ENCODE data around the gene SLC12A9.
A peak's percentile ranks its signal among the peaks of the same experiment; 100 is the strongest.
"Not testable (repeated sequence)": the region's sequence is repeated elsewhere in the genome, so short reads cannot be mapped to it uniquely, and the experiment has no call there.

Gene SLC12A9

DNA sequence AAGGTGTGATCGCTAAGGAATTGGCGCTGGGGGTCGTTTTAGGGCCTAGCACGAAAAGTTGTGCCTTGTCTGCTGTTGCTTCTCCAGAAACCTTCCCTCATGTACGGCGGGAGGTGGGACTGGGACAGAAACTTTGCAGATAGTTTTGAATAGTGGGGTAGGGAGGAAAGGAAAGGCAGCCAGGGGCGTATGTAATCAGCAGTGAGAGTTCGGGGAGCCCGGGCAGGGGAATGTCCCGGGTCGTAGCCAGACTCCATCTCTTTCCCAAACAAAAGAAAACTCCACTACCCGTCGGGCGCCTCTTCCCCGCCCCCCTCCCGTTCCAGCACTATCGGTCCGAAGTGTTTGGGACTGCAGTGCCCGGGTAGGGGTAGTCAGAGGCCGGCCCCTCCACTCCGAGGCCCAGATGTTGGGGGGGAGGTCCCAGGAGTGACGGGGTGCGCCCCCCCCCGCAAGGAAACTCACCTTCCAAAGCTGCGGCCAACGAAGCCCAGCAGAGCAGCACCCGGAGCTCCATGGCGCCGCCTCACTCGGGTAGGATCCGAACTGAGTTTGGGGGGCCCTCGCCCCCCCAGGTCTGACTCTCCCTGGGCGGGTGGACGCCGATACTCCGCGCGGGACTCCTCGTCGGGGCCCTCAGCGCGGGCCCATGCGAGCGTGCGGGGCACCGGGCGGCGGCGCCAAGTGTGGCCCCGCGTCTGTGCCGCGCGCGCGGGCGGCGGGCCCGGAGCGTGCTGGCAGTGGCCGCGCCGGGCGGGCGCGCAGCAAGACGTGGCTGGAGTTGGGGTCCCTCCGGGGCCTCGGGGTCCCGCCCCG, 25.8 kb upstream of the SLC12A9 start:
- no peak for DNase-seq

DNA sequence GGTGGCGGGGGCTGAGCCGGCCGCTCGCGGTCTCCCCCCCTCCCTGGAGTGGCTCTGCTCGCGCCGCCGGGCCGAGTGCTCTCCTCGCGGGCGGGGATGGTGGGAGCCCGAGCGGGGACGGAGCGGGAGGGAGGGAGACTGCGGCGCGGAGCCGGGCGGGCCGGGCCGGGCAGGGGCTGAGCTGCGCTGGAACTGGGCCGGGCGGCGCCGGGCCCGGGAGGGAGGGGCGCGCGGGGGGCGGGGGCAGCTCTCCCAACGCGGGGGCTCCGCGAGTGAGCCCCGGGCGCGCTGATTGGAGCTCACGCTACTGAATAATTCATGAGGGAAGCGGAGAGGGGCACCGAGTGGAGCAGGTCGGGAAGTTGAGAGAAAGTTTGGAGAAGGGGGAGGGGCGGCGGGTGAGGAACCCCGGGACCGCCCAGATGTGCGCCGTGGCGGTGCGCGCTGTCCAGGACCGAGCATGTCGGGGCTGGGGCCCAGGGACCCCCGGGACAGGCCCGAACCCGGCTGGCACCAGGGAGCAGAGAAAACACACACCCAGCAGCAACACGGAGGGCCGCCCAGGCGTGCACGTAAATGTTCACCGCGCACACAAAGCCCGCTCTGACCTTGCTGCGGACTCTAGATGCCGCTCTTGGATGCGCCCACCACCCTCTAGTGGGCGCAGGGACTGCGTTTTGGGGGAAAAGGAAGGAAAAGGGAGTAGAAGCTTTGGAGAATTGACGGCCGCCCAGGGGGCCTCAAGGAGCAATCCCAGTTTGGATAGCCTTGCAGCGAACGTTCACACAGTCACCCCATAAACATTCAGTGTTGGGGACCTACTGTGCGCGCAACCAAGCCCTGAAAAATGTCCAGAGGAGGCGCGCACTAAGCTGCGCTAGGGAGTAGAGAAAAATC, 24.9 kb upstream of the SLC12A9 start, which contains the start of gene EPHB4:
Gene EPHB4, minus strand, starts transcription at position 194 of the 897 bp plus-strand sequence. CDS start 493 bp downstream, outside the sequence.
- DNase-seq: no peak

DNA sequence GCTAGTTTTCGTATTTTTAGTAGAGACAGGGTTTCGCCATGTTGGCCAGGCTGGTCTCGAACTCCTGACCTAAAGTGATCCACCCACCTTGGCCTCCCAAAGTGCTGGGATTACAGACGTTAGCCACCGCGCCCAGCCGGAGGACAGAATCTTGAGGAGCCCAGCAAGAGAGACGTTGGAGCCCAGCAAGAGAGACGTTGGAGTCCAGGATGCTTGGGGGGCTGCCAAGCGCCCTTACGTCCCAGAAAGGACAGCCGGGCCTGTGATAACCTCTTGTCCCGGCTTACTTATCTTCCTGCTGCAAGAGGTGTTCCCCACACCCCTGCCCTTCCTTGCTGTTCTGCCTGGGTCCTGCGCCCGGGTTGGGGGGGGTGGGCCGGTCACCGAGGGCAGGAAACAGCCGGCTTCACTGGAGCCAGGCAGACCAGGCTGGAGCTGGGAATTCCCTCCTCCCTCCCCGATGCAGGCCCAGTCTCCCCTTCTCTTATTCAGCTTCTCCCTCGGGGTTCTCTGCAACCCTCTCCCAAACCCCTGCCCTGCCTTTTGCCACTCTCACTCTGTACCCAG, 23.3 kb upstream of the SLC12A9 start:
- no peak for DNase-seq

DNA sequence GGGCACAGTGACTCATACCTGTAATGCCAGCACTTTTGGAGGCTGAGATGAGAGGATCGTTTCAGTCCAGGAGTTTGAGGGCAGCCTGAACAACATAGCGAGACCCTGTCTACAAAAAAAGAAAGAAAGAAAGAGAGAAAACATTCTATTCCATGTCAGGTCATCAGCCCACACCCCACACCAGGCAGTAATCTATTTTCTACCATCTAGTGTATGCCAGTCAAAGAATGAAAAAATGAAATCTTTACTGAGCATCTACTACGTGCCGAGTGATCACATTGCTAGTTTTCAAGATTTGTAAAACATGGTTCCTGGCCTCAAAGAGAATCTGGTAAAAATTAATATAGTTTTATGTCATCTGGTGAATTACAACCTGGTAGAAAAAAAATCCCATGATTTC, 22.1 kb upstream of the SLC12A9 start:
- DNase-seq: peak in 1 of 5 experiments; percentile 40

DNA sequence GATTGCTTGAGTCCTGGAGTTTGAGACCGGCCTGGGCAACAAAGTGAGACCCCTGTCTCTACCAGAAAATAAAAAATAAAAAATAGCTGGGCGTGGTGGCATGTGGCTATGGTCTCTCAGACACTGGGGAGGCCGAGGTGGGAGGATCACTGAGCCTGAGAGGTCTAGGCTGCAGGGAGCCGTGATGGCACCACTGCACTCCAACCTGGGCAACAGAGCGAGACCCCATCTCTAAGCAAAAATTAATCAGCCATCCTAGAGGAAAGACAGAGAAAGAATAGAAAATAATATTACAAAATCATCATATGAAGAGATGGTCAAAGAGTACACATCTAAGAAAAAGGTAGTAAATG, 20.3 kb upstream of the SLC12A9 start:
- no peak for DNase-seq

DNA sequence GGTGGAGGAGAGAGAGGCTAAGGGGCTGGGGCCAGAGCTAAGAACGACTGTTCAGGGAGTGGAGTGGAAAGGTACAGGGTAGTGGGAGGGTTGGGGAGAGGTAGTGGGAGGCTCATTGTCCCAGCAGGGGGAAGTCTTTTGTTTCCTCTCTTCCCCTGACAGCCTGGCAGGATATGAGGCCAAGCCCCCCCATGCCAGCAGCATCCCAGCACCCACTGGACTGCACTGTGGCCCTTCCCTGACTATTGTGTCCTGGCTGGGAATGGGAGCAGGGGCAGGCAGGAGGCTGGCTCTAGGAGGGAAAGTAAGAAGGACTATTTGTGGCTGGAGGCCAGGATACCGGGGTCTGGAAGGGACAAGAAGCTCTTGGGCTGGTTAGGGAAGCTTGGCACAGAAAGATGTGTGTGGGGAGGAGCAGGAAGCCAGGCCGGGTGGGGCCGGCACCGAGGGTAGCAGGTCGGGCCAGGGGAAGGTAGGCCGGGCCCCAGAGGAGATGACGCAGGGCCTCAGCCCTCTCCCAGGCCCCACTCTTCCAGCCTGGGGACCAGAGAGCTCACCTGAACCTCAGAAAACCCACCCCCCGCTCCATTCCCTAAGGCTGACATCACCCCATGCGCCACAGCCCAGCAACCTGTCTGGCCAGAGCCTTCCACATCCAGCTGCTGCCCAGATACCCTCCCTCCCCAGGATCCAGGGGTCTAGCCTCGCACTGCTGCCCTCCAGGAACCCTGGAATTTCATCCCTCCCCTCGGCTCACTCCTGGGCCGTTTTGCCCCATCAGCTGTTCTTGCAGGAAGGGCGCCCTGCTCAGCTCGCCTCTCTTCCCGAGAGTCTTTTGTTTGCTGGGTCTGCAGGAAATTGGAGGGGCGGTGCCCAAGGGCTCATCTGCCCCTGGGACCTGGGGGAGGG, 16.4 kb upstream of the SLC12A9 start:
- DNase-seq: no peak

DNA sequence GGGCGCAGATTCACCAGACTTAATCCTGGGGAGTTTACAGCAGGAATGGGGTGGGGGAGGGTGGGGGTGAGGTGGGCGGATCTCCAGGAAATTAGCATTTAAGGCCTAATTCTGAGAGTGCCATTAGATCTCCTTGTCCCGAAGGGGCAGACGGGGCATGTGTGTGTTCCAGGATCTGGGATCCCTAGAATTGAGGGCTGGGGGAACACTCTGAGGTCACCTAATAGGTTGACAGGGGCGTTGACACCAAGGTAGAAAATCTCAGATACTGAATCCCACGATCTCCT, 15.8 kb upstream of the SLC12A9 start:
- no peak for DNase-seq

DNA sequence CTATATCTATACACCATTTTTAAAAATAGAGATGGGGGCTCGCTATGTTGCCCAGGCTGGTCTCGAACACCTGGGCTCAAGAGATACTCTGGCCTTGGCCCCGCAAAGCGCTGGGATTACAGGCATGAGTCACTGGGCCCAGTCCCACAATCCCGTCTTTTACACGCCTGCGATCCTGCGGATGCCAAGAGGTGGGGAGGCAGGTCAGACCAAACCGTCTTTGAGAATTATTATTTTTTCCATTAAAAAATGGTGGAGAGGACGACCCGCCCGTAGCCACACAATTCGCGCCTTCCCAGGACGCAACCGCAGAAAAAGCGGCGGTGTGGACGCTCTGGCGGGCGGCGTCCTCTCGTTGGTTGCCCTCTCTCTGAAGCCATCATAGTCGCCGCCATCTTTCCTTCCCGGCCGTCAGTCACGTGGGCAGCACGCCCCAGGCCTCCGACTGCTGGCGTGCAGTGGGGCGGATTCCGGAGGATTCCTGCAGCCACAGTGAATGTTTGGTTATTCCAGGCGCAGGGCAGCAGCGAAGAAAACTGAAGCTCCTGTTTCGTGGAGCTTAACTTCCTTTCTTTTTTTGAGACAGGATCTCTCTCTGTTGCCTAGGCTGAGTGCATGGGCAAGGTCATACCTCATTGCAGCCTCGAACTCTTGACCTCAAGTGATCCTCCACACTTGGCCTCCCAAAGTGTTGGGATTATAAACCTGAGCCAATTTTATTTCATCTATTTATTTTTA, 15.2 kb upstream of the SLC12A9 start:
- peak; percentile 37 to 88 (median 55) for DNase-seq

DNA sequence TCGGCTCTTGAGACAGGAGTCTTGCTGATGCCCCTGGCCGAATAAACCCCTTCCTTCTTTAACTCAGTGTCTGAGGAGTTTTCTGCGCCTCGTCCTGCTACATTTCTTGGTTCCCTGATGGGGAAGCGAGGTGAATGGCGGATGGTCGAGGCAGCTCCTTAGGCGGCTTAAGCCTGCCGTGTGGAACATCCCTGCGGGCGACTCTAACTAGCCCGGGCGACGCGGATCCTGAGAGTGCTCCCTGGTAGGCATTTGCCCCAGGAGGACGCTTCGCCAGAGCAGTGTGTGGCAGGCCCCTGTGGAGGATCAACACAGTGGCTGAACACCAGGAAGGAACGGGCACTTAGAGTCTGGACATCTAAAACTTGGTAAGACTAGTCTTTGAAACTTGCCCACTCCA, 13.2 kb upstream of the SLC12A9 start:
- DNase-seq: no peak

DNA sequence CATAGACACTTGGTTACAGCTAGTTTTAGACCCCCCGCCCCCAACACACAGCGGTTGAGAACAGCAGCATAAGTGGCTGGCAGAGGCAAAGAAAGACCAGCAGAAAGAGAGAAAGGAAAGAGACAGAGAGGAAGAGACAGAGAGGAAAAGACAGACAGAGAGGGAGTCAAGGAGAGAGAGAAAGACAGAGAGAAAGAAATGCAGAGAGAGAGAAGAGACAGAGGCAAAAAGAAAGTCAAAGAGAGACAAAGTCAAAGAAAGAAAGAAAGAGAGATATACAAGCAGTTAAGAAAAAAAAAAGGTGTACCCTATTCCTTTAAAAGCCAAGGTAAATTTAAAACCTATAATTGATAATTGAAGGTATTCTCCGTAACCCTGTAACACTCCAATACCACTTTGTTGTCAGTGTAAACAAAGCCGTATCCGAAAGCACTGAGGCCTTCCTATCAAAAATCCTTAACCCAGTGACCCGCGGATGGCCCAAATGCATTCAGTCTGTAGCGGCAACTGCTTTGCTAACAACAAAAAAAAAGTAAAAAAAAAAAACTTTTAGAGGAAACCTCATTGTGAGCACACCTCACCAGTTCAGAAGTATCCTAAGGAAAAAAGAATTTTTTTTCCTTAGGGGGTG, 11.9 kb upstream of the SLC12A9 start:
- DNase-seq: no peak

DNA sequence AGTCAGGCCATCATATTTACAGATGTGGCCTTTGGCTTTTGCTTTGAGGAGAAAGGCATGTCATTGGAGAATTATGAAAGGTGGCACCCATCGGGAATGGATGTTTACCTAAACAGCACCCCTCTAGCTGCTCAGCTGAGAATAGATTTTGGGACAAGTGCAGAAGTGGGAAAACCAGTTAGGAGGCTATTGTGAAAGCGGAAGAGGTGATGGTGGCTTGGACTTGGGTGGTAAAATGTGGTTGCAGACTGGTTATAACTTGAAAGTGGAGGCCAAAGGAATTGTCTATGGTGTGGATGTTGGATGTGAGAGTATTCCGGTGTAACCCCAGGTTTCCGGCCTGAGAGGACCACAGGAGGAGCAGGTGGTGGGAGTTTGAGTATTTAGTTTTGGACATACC, 5.2 kb upstream of the SLC12A9 start:
- DNase-seq: no peak

DNA sequence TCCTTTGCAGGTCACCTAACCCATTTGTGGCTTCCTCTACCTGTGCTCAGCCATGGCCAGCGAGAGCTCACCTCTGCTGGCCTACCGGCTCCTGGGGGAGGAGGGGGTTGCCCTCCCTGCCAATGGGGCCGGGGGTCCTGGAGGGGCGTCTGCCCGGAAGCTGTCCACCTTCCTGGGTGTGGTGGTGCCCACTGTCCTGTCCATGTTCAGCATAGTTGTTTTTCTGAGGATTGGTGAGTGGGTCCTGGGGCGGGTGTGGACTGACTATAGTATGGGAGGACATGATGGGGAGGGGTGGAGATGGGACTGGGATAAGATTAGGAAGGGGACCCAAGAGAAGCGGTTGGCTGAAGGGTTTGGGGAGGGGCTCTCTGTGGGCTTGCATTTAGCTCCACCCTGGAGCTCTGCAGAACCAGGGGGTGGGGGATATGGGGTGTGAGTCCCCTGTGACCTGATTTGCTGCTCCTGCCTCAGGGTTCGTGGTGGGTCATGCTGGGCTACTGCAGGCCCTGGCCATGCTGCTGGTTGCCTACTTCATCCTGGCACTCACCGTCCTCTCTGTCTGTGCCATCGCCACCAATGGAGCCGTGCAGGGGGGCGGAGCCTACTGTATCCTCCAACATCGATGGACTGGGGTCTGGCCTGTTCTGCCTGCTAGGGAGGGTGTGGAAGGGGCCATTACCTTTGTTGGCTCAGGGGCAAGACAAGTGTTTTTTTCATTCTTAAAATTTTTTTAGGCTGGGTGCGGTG, 1.8 kb downstream of the SLC12A9 start:
- no peak for DNase-seq

DNA sequence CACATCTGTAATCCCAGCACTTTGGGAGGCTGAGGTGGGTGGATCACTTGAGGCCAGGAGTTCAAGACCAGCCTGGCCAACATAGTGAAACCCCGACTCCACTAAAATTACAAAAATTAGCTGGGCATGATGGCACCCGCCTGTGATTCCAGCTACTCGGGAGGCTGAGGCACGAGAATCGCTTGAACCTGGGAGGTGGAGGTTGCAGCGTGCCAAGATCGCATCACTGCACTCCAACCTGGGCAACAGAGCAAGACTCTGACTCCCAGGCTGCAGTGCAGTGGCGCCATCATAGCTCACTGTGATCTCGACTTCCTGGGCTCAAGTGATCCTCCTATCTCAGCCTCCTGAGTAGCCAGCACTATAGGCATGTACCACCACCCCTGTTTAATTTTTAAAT, 2.4 kb downstream of the SLC12A9 start:
- DNase-seq: not testable (repeated sequence)

DNA sequence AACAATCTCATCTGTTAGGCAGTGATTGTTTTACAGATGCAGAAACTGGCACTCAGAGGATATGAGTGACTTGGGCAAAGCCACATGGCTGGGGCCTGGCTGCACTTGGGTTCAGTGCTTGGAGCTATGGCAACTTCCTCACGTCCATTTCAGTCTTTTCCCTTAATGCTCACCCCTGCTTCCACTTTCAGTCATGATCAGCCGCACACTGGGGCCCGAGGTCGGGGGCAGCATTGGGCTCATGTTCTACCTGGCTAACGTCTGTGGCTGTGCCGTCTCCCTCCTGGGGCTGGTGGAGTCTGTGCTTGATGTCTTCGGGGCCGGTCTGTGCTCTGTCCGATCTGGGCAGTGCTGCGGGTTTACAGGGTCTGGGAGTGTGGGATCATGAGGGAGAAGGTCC, 3.0 kb downstream of the SLC12A9 start:
- no peak for DNase-seq

DNA sequence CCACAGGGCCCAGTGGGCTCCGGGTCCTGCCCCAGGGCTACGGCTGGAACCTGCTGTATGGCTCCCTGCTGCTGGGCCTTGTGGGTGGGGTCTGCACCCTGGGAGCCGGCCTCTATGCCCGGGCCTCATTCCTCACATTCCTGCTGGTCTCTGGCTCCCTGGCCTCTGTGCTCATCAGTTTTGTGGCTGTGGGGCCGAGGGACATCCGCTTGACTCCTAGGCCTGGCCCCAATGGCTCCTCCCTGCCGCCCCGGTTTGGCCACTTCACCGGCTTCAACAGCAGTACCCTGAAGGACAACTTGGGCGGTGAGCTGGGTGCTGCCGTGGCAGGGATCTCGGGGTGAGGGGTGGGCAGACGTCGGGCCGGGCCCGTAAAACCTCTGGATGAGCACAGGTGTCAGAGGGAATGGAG, 4.4 kb downstream of the SLC12A9 start:
- DNase-seq: no peak

DNA sequence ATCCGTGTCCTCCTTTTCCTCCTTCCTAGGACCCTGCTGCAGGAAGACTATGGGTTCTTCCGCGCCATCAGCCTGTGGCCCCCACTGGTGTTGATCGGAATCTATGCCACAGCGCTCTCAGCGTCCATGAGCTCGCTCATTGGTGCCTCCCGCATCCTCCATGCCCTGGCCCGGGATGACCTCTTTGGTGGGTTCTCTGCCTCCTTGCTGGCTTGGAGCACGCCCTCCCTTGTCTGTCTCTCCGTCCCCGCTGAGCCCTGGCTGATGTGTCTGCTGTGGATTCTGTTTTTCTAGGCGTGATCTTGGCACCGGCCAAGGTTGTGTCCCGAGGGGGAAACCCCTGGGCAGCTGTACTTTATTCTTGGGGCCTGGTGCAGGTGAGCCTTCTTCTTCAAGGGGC, 7.3 kb downstream of the SLC12A9 start:
- DNase-seq: no peak

DNA sequence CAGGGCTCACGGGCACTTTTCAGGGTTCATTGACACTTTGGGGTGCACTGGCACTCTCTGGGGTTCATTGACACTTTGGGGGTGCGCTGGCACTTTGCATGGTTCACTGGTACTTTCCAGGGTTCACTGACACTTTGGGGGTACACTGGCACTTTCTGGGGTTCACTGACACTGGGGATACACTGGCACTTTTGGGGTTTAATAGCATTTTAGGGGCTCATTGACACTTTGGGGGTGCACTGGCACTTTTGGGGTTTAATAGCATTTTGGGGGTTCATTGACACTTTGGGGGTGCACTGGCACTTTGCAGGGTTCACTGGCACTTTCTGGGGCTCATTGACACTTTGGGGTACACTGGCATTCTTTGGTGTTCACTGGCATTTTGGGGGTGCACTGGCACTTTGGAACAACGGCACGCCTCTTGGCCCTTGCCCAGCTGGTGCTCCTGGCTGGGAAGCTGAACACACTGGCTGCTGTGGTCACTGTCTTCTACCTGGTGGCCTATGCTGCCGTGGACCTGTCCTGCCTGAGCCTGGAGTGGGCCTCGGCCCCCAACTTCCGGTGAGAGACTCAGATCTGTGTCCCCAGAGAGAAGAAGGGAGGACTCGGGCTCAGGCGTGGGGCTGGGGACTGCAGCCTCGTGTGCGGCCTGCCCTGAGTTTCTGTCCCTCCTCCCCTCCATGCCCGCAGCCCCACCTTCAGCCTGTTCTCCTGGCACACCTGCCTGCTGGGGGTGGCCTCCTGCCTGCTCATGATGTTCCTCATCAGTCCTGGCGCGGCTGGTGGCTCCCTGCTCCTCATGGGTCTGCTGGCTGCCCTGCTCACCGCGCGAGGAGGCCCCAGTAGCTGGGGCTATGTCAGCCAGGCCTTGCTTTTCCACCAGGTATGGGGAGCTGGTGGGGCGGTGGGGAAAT, 8.4 kb downstream of the SLC12A9 start:
- DNase-seq: no peak

DNA sequence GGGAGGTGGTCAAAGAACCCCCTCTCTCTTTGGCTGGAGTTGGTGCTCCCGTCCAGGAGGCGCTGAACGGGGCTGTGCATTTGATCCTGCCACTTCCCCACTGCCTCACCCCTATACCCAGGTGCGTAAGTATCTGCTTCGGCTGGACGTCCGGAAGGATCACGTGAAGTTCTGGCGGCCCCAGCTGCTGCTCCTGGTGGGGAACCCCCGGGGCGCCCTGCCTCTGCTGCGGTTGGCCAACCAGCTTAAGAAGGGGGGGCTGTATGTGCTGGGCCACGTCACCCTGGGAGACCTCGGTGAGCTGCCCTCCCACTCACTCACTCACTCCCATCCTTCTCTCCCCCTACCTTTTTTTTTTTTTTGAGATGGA, 9.1 kb downstream of the SLC12A9 start:
- DNase-seq: no peak

DNA sequence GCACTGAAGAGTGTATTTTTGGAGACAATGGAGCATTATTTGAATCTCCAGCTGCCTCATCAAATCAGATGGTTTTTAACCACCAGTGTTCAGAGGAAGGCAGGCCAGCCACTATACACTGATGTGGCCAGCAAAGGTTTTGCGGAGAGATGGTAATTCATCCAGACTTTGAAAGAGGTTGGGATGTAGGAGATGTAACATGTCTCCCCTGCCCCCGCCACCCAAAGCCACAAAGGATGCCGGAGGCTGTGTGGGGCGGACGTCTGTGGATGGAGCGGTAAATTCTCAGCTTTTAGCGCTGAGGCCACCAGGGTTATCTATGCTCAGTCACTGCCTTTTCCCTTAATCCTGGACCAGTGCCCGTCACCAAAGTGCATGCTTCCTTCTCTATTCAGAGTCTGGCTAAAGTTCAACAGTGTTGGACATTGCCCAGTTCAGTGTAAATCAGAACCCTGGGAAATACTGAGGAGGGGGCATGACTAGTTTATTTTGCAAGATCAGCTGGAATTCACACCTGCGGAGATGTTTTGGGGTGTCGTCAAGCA, 11.0 kb downstream of the SLC12A9 start:
- no peak for DNase-seq

Data from T-helper 2 cell (primary cell).